ENCODE data around the gene GPR137. TPM values are rescaled to one million over a fixed set of nuclear protein-coding genes. Genes with fewer than 3 reads are reported as not detected.

The GPR137 gene
- total RNA-seq, 1 experiment from 2014 or later, result 24.4 TPM

DNA sequence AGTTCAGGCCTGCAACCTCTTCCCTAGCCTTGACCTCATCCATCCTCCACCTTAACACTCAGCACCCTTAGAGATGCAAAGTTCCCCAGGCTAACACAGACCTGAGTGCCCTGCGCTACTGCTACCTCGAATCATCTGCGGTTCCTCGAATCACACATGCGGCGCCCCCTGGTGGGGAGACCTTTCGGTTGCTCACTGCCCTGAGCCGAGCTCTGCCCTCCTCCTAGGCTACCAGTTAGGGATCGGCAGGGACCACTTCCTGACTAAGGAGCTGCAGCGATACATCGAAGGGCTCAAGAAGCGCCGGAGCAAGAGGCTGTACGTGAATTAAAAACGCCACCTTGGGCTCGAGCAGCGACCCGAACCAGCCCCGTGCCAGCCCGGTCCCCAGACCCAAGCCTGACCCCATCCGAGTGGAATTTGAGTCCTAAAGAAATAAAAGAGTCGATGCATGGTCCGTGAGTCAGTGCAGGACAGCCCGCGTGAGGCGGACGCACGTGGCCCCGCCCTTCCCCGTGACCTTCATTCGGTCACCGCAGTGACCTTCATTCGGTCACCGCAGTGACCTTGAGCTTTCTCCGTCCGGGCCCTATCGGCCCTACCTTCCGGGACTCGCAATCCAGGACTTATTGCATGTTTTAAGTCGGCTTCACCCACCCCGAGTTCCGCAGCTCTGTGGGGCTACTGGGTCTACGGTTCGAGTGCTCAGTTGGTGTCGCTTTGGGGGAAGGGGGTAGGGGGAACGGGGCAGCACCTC is 18.8 kb downstream of the GPR137 start (continued):
- no peak for TF ChIP-seq EZH2 (IDR thresholded peaks at IDR 0.05)
- no peak for TF ChIP-seq CBX3 (IDR thresholded peaks at IDR 0.05; ENCODE audit: low read depth)
- TF ChIP-seq, protein P1, sequence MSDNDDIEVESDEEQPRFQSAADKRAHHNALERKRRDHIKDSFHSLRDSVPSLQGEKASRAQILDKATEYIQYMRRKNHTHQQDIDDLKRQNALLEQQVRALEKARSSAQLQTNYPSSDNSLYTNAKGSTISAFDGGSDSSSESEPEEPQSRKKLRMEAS (IDR thresholded peaks at IDR 0.05), result no peak
- no peak for TF ChIP-seq RAD21 (IDR thresholded peaks at IDR 0.05; ENCODE audit: low read depth)
- TF ChIP-seq ZFX (IDR thresholded peaks at IDR 0.05), result no peak

DNA sequence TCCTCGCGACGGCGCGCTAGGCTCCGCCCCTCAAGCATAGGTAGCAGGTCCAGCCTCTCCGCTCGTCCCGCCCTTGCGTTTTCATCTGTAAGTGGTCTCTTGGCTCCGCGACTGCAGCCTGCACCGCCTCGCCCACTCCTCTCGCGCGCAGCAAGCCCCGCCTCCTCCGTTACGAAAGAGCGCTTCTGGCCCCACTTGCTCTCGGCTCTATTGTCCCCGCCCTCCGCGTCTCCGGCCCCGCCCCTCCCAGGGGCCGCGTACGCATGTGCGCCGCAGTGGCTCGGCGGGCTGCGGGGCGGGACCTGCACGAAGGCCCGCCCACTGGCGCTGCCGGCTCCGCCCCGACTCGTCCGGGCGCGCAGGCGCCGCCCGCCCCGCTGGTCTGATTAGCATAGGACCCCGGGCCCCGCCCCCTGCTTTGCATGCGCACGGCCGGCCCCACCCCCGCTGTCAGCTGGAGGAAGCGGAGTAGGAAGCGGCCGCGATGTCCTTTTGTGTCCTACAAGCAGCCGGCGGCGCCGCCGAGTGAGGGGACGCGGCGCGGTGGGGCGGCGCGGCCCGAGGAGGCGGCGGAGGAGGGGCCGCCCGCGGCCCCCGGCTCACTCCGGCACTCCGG is 19.5 kb downstream of the GPR137 start, which contains the start of gene ESRRA:
TSS of gene ESRRA (plus strand) at position 450 of the 616 bp plus-strand sequence. CDS start 1,656 bp downstream, outside the sequence.
- BruUV-seq (replicated peaks), result no TSS peak
- no peak; the same call in 1 of the 2 replicates for TF ChIP-seq POLR2AphosphoS5 (IDR thresholded peaks at IDR 0.05; ENCODE audit: low read depth, low read length)
- TF ChIP-seq RAD21 (IDR thresholded peaks at IDR 0.05; ENCODE audit: low read depth), result no peak
- TF ChIP-seq, protein P2, sequence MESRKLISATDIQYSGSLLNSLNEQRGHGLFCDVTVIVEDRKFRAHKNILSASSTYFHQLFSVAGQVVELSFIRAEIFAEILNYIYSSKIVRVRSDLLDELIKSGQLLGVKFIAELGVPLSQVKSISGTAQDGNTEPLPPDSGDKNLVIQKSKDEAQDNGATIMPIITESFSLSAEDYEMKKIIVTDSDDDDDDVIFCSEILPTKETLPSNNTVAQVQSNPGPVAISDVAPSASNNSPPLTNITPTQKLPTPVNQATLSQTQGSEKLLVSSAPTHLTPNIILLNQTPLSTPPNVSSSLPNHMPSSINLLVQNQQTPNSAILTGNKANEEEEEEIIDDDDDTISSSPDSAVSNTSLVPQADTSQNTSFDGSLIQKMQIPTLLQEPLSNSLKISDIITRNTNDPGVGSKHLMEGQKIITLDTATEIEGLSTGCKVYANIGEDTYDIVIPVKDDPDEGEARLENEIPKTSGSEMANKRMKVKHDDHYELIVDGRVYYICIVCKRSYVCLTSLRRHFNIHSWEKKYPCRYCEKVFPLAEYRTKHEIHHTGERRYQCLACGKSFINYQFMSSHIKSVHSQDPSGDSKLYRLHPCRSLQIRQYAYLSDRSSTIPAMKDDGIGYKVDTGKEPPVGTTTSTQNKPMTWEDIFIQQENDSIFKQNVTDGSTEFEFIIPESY (IDR thresholded peaks at IDR 0.05; ENCODE audit: extremely low read depth, insufficient replicate concordance, low read length), result peak; percentile 8
- TF ChIP-seq SP1 (IDR thresholded peaks at IDR 0.05; ENCODE audit: low read depth), result no peak
- TF ChIP-seq EZH2 (IDR thresholded peaks at IDR 0.05), result no peak
- no peak for TF ChIP-seq CBX3 (IDR thresholded peaks at IDR 0.05; ENCODE audit: low read depth)
- TF ChIP-seq FOSL1 (IDR thresholded peaks at IDR 0.05; ENCODE audit: low read depth), result no peak
- TF ChIP-seq, protein P3, sequence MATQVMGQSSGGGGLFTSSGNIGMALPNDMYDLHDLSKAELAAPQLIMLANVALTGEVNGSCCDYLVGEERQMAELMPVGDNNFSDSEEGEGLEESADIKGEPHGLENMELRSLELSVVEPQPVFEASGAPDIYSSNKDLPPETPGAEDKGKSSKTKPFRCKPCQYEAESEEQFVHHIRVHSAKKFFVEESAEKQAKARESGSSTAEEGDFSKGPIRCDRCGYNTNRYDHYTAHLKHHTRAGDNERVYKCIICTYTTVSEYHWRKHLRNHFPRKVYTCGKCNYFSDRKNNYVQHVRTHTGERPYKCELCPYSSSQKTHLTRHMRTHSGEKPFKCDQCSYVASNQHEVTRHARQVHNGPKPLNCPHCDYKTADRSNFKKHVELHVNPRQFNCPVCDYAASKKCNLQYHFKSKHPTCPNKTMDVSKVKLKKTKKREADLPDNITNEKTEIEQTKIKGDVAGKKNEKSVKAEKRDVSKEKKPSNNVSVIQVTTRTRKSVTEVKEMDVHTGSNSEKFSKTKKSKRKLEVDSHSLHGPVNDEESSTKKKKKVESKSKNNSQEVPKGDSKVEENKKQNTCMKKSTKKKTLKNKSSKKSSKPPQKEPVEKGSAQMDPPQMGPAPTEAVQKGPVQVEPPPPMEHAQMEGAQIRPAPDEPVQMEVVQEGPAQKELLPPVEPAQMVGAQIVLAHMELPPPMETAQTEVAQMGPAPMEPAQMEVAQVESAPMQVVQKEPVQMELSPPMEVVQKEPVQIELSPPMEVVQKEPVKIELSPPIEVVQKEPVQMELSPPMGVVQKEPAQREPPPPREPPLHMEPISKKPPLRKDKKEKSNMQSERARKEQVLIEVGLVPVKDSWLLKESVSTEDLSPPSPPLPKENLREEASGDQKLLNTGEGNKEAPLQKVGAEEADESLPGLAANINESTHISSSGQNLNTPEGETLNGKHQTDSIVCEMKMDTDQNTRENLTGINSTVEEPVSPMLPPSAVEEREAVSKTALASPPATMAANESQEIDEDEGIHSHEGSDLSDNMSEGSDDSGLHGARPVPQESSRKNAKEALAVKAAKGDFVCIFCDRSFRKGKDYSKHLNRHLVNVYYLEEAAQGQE (IDR thresholded peaks at IDR 0.05; ENCODE audit: low read depth), result no peak
- H3K9me2 ChIP-seq (ENCODE audit: insufficient read depth), result no peaks in the 10 kb centered on the region
- intact Hi-C loops (cut with micrococcal nuclease), result loop anchor here (2.0 to 5.0 kb wide), 3 partner anchors 37 to 64 kb away; partner anchors contain the start of genes CCDC88B, FKBP2 and PLCB3
- peaks cover 0 to 8% of the 10 kb centered on the region in 2 experiments; a peak in 1 of 4 replicates for H3K36me3 ChIP-seq (ENCODE audit: control insufficient read depth in 1 of 2, insufficient read depth in 2 of 2, low read length in 2 of 2)
- no peaks in the 10 kb centered on the region for H3K9me3 ChIP-seq (ENCODE audit: control insufficient read depth in 1 of 2, insufficient read depth in 1 of 2, low read depth in 1 of 2, low read length in 2 of 2)
- peak within 1 kb of the TSS; percentile 99 for H3K27ac ChIP-seq (ENCODE audit: low read depth, low read length)
- ATAC-seq, result peak; percentile 74
- peaks cover 12 to 55% of the 10 kb centered on the region in 2 experiments; a peak in 3 of 4 replicates for H3K4me1 ChIP-seq (ENCODE audit: control insufficient read depth in 1 of 2, insufficient read depth in 2 of 2, low read length in 2 of 2)
- H3K4me2 ChIP-seq (ENCODE audit: low read length), result peak within 1 kb of the TSS; percentile 98
- POLR2A ChIA-PET, result interaction anchor here (1.0 to 5.5 kb wide), 7 partner anchors 13 to 1464 kb away, joined by 3 to 30 read pairs (median 8); partner anchors contain the start of genes PRDX5, STIP1, TRMT112 and VEGFB
- no peaks in the 10 kb centered on the region for H4K20me1 ChIP-seq (ENCODE audit: insufficient read depth)
- peak within 1 kb of the TSS; percentile 67 to 81 for H3K4me3 ChIP-seq (replicated peaks in 1 of 2; ENCODE audit: low read depth in 1 of 2, low read length in 2 of 2)
- H2AFZ ChIP-seq (ENCODE audit: low read depth, low read length, poor library complexity, severe bottlenecking), result no peak within 1 kb of the TSS
- CTCF ChIA-PET, result interaction anchor here (0.7 to 5.8 kb wide), 19 partner anchors 9 to 383 kb away, joined by 3 to 80 read pairs (median 6); partner anchors contain the start of genes BAD, FERMT3, FKBP2 and GPR137
- DNase-seq (ENCODE audit: low read depth, low spot score), result peak; percentile 96
- RAD21 ChIA-PET (ENCODE audit: low non-redundant PET in 1 of 2, low total read pairs in 2 of 2, uncharacterized antibody in 2 of 2, unreplicated experiment in 2 of 2), result interaction anchor here (0.6 to 2.5 kb wide), 6 partner anchors 13 to 101 kb away, joined by 4 to 7 read pairs (median 4); partner anchors contain the start of gene PRDX5 (in 2 of the 2)
- H3K27me3 ChIP-seq (ENCODE audit: insufficient read depth, low read length), result no peaks in the 10 kb centered on the region
- peak within 1 kb of the TSS; percentile 92 for H3K9ac ChIP-seq (ENCODE audit: low read length)
- H3K79me2 ChIP-seq (ENCODE audit: insufficient read depth, low read length), result peaks cover 32% of the 10 kb centered on the region

Data from HCT116 (cell line).